B cell (primary cell): ENCODE measurements around the gene ASB18. TPM values are rescaled to one million over a fixed set of nuclear protein-coding genes. Genes with fewer than 3 reads are reported as not detected.

ENCODE experiments used
- ATAC-seq: fragments of 200-7000 bp; cut with Tn5 transposase; one replicate; pipeline ENCODE4 v1.10.0; 2021; ENCODE audit warnings: low read depth, mild to moderate bottlenecking, moderate number of reproducible peaks, moderate library complexity
- CTCF ChIA-PET: fragments of 350-600 bp; sonication (Branson Sonifier 250); formaldehyde crosslinking; loops from one replicate; lab custom pipeline; 2021; ENCODE audit warnings: antibody characterized with exemption, inconsistent platforms; lab: Charles Lee
- POLR2A ChIA-PET: fragments of 350-600 bp; sonication (Branson Sonifier 250); formaldehyde crosslinking; loops from one replicate; lab custom pipeline; 2021; ENCODE audit warnings: antibody characterized with exemption; lab: Charles Lee
- DNase-seq: peaks from one replicate; pipeline ENCODE4 v3.0.0; 2013
- H2AFZ ChIP-seq: 2 replicates; pipeline ENCODE4 v1.6.1; 2012; ENCODE audit warnings: mild to moderate bottlenecking, low read depth, low read length; ENCODE audit not compliant: insufficient read depth, poor library complexity, severe bottlenecking
- H3K27ac ChIP-seq, 2 donors: 1 replicate in 1 of 2; 2 replicates in 1 of 2; pipeline ENCODE4 v1.5.1; 2012 to 2013; ENCODE audit warnings: low read length in 2 of 2, mild to moderate bottlenecking in 2 of 2, moderate library complexity in 1 of 2
- H3K27me3 ChIP-seq, 4 experiments: fragments of 200-600 bp in 1 of 4; sonication (generic) in 1 of 4; replicated peaks in 1 of 4; 1 replicate in 2 of 4; 2 replicates in 2 of 4; pipeline versions ENCODE4 v1.6.1 to v1.7.0; 2013 to 2016; ENCODE audit warnings: low read length in 3 of 4, mild to moderate bottlenecking in 2 of 4, mixed read lengths in 1 of 4, moderate library complexity in 1 of 4; ENCODE audit not compliant: insufficient read depth in 4 of 4, control insufficient read depth in 3 of 4; ENCODE audit errors: control extremely low read depth in 1 of 4
- H3K36me3 ChIP-seq, 2 experiments: replicated peaks in 1 of 2; 1 replicate in 1 of 2; 2 replicates in 1 of 2; pipeline versions ENCODE4 v1.6.1 to v1.7.1; 2013; ENCODE audit warnings: low read length in 1 of 2; ENCODE audit not compliant: insufficient read depth in 2 of 2, control insufficient read depth in 1 of 2; ENCODE audit errors: control extremely low read depth in 1 of 2, extremely low read depth in 1 of 2
- H3K4me1 ChIP-seq, 2 donors: fragments of 200-600 bp in 1 of 2; sonication (generic) in 1 of 2; 1 replicate in 1 of 2; 2 replicates in 1 of 2; pipeline versions ENCODE4 v1.5.1 to v1.6.1; 2013 to 2017; ENCODE audit warnings: low read length in 2 of 2; ENCODE audit not compliant: control insufficient read depth in 2 of 2, insufficient read depth in 2 of 2
- H3K4me2 ChIP-seq: replicated peaks from 2 replicates; pipeline ENCODE3; 2012; ENCODE audit warnings: mild to moderate bottlenecking, low read depth, low read length; ENCODE audit not compliant: poor library complexity, severe bottlenecking
- H3K4me3 ChIP-seq, 5 experiments: fragments of 200-600 bp in 1 of 5; sonication (generic) in 1 of 5; 1 replicate in 3 of 5; 2 replicates in 2 of 5; pipeline versions ENCODE4 v1.5.1 to v1.7.0; 2011 to 2016; ENCODE audit warnings: low read length in 4 of 5, mild to moderate bottlenecking in 4 of 5, low read depth in 2 of 5, control low read depth in 1 of 5, moderate library complexity in 1 of 5; ENCODE audit not compliant: insufficient read depth in 1 of 5; ENCODE audit errors: control extremely low read depth in 1 of 5, extremely low read depth in 1 of 5
- H3K79me2 ChIP-seq: fragments of 200-600 bp; sonication (generic); one replicate; pipeline ENCODE4 v1.6.0; 2016; ENCODE audit warnings: low read length; ENCODE audit not compliant: control insufficient read depth, insufficient read depth
- H3K9ac ChIP-seq: fragments of 200-600 bp; sonication (generic); 2 replicates; pipeline ENCODE4 v1.6.1; 2017; ENCODE audit warnings: mild to moderate bottlenecking, low read length, moderate library complexity
- H3K9me3 ChIP-seq, 3 donors: one replicate each; pipeline versions ENCODE4 v1.6.1 to v1.7.1; 2013; ENCODE audit warnings: low read length in 2 of 3; ENCODE audit not compliant: control insufficient read depth in 2 of 3, insufficient read depth in 1 of 3; ENCODE audit errors: control extremely low read depth in 1 of 3
- H4K20me1 ChIP-seq: 2 replicates; pipeline ENCODE4 v1.6.0; 2012; ENCODE audit warnings: mild to moderate bottlenecking, low read length; ENCODE audit not compliant: insufficient read depth, control insufficient read depth, poor library complexity, severe bottlenecking
- H3K27ac Mint-ChIP-seq: one replicate; pipeline ENCODE4 v1.8.0; 2021; ENCODE audit warnings: mixed read lengths
- H3K27me3 Mint-ChIP-seq: one replicate; pipeline ENCODE4 v1.8.0; 2021; ENCODE audit warnings: mixed read lengths
- H3K4me1 Mint-ChIP-seq: one replicate; pipeline ENCODE4 v1.8.0; 2021; ENCODE audit warnings: mixed read lengths
- H3K4me3 Mint-ChIP-seq: one replicate; pipeline ENCODE4 v1.8.0; 2021; ENCODE audit warnings: mixed read lengths
- H3K9me3 Mint-ChIP-seq: one replicate; pipeline ENCODE4 v1.8.0; 2022; ENCODE audit warnings: mixed read lengths; ENCODE audit not compliant: insufficient read depth
- CTCF ChIP-seq: fragments of 200-600 bp; IDR thresholded peaks from one replicate; pipeline ENCODE4 v1.8.0; 2022; ENCODE audit warnings: antibody characterized with exemption, mild to moderate bottlenecking
- EZH2 ChIP-seq: IDR thresholded peaks from 2 replicates; pipeline ENCODE4 v1.6.1; 2012; ENCODE audit warnings: borderline replicate concordance, low read depth, mild to moderate bottlenecking, moderate library complexity, low read length; ENCODE audit not compliant: insufficient read depth, poor library complexity, severe bottlenecking
- WGBS: methylation state at CpG from one replicate; pipeline ENCODE4 v1.1.5; 2013; ENCODE audit warnings: missing lambda C conversion rate; ENCODE audit not compliant: insufficient coverage; 5-methylcytosine and 5-hydroxymethylcytosine counted together
- intact Hi-C: fragments of 100-400 bp; cut with micrococcal nuclease; formaldehyde crosslinking; loops from one replicate; pipeline ENCODE4 v1.10.0; 2022
- polyA plus RNA-seq: library from polyadenylated mRNA; depleted of rRNA; stranded (reverse); fragments of >200 nt; gene quantifications from 2 replicates; pipeline ENCODE4 v1.2.3, GENCODE V29; 2012
- total RNA-seq, 2 donors: library from RNA; stranded (reverse); fragments of 120-200 nt in 1 of 2; gene quantifications; 1 replicate in 1 of 2; 2 replicates in 1 of 2; pipeline versions ENCODE4 v1.2.3 to v1.2.4, GENCODE V29; 2013 to 2022

ASB18 gene
- total and polyA plus RNA-seq, 2 donors (not counting 1 experiment from before 2014, with no cell fraction given) = not detected

GRCh38 chr2:236265675-236266074 is 1.5 kb upstream of the ASB18 start:
- no peak for TF ChIP-seq EZH2
- TF ChIP-seq CTCF = no peak
- ChIA-PET CTCF (no interaction called here), POLR2A (no interaction called here)
- no peaks in the 10 kb centered on the region for H3K79me2 ChIP-seq
- ATAC-seq (no peak), DNase-seq (no peak)
- H3K4me2 ChIP-seq = no peak overlapping the region
- Mint-ChIP-seq H3K27me3 (peaks cover 10% of the 10 kb centered on the region), H3K27ac (no peak overlapping the region), H3K9me3 (peaks cover 11% of the 10 kb centered on the region), H3K4me3 (no peak overlapping the region), H3K4me1 (no peaks in the 10 kb centered on the region)
- no peaks in the 10 kb centered on the region for H3K4me1 ChIP-seq
- no peaks in the 10 kb centered on the region for H3K36me3 ChIP-seq
- no peak overlapping the region for H3K4me3 ChIP-seq
- H2AFZ ChIP-seq = no peak overlapping the region
- no peak overlapping the region for H3K27ac ChIP-seq
- peaks cover 0 to 30% (median 12%) of the 10 kb centered on the region in 3 donors for H3K9me3 ChIP-seq
- H4K20me1 ChIP-seq = no peaks in the 10 kb centered on the region
- intact Hi-C loops = no loop called here
- H3K9ac ChIP-seq = no peak overlapping the region
- H3K27me3 ChIP-seq = no peaks in the 10 kb centered on the region

GRCh38 chr2:236262238-236262637 is 2.0 kb downstream of the ASB18 start:
- Mint-ChIP-seq H3K27me3 (peaks cover 20% of the 10 kb centered on the region), H3K4me1 (no peaks in the 10 kb centered on the region)
- intact Hi-C loops = no loop called here

More at GRCh38 chr2:236262238-236262637, 2.0 kb downstream of the ASB18 start:
- H3K27ac ChIP-seq = no peak overlapping the region
- H3K4me3 ChIP-seq = no peak overlapping the region
- H2AFZ ChIP-seq = no peak overlapping the region
- peaks cover 0 to 15% (median 0%) of the 10 kb centered on the region in 3 donors for H3K9me3 ChIP-seq
- ATAC-seq (no peak), DNase-seq (no peak)
- H3K27me3 ChIP-seq = no peaks in the 10 kb centered on the region
- no peaks in the 10 kb centered on the region for H3K36me3 ChIP-seq
- H3K27ac Mint-ChIP-seq = no peak overlapping the region
- H3K79me2 ChIP-seq = no peaks in the 10 kb centered on the region
- no peak overlapping the region for H3K4me2 ChIP-seq
- no peaks in the 10 kb centered on the region for H4K20me1 ChIP-seq
- CTCF ChIA-PET = no interaction called here
- no peaks in the 10 kb centered on the region for H3K4me1 ChIP-seq
- WGBS = 92% methylated on average over 4 of the region's 7 CpGs
- no peak overlapping the region for H3K4me3 Mint-ChIP-seq
- no peak for TF ChIP-seq EZH2
- no peak for TF ChIP-seq CTCF
- peaks cover 5% of the 10 kb centered on the region for H3K9me3 Mint-ChIP-seq
- POLR2A ChIA-PET = no interaction called here
- no peak overlapping the region for H3K9ac ChIP-seq
